Measurements from ENCODE around the gene RAB10.

The RAB10 gene

DNA sequence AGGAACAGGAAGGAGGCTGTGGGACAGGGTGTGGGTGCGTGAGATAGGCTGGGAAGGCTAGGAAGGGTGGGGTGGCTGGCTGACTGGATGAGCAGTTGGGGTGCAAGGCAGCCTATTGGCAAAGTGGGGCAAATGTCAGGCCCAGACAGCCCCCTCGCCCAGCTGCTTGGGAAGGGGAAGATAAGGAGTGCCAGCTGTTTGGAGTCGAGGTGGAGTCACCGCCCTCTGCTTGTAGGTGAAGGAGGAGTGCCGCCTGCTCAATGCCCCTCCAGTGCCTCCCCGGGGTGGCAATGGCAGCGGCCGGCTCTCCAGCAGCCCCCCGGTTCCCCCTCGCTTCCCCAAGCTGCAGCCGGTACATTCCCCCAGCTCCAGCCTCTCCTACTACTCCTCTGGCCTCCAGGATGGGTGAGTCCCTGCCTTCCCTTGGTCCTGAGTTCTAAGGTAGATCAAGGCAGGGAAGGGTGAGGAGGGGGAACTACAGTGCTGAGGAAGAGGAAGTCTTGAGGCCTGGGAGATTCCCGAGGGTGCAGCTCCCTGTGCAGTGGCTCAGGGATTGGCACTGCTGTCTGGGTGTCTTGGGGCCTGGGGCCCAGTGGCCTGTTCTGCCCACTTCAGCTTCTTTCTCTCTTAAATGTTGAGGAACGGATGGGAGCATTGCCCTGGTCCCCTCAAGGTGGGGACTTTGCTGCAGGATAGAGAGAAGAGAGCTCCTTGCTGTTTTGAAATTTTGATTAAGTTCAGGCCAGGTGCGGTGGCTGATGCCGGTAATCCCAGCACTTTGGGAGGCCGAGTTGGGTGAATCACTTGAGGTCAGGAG is 152.3 kb downstream of the RAB10 start:
- peak overlapping the region in 4 of 21 experiments; percentile 25 to 86 (median 83) for H3K27ac ChIP-seq
- H3K4me3 ChIP-seq = peak overlapping the region in 4 of 7 experiments; percentile 40 to 59 (median 50)

Measured in skin epidermis (tissue), 12 donors.